Panc1 (cell line): ENCODE results near the gene CPAMD8. TPM values are rescaled to one million over a fixed set of nuclear protein-coding genes. Genes with fewer than 3 reads are reported as not detected.

ENCODE experiments used
- ATAC-seq: fragments of 200-7000 bp; cut with Tn5 transposase; 2 replicates; pipeline ENCODE4 v1.9.1; 2020; ENCODE audit warnings: mild to moderate bottlenecking, moderate library complexity
- BruUV-seq: library from RNA; stranded (reverse); fragments of 400-500 nt; replicated peaks from 2 replicates; lab custom pipeline; 2021; lab: Mats Ljungman, UMichigan
- CTCF ChIA-PET: fragments of 300-600 bp; sonication (Branson Sonifier 250); formaldehyde crosslinking; loops from one replicate; lab custom pipeline; 2022; ENCODE audit warnings: antibody characterized with exemption; lab: Charles Lee
- POLR2A ChIA-PET: fragments of 300-600 bp; sonication (Branson Sonifier 250); formaldehyde crosslinking; loops from one replicate; lab custom pipeline; 2022; ENCODE audit warnings: antibody characterized with exemption; lab: Charles Lee
- DNase-seq: peaks from one replicate; pipeline ENCODE4 v3.0.0-alpha.2; 2010; ENCODE audit warnings: low read depth, low spot score
- H3K27ac ChIP-seq: 2 replicates; pipeline ENCODE4 v1.5.1; 2011; ENCODE audit warnings: mild to moderate bottlenecking, low read length, inconsistent platforms
- H3K27me3 ChIP-seq: fragments of 200-500 bp; sonication (Bioruptor generic); 2 replicates; pipeline ENCODE4 v1.6.0; 2014; ENCODE audit warnings: low read length, inconsistent platforms; ENCODE audit not compliant: control insufficient read depth, insufficient read depth
- H3K36me3 ChIP-seq: fragments of 200-500 bp; sonication (Bioruptor generic); 2 replicates; pipeline ENCODE4 v1.5.1; 2014; ENCODE audit warnings: inconsistent platforms, mild to moderate bottlenecking, low read length, moderate library complexity; ENCODE audit not compliant: control insufficient read depth, insufficient read depth
- H3K4me1 ChIP-seq: 2 replicates; pipeline ENCODE4 v1.5.1; 2011; ENCODE audit warnings: inconsistent platforms, mild to moderate bottlenecking, low read length, moderate library complexity; ENCODE audit not compliant: control insufficient read depth, insufficient read depth
- H3K4me3 ChIP-seq, 2 experiments: 2 replicates each; pipeline ENCODE4 v1.5.1; 2011 to 2012; ENCODE audit warnings: low read depth in 2 of 2, low read length in 2 of 2, mild to moderate bottlenecking in 2 of 2, inconsistent platforms in 1 of 2, moderate library complexity in 1 of 2
- H3K9me3 ChIP-seq: fragments of 200-500 bp; sonication (Bioruptor generic); 2 replicates; pipeline ENCODE4 v1.5.1; 2014; ENCODE audit warnings: low read depth, mild to moderate bottlenecking, inconsistent platforms, low read length, moderate library complexity; ENCODE audit not compliant: control insufficient read depth, insufficient read depth
- CTCF ChIP-seq: fragments of 450-650 bp; IDR thresholded peaks from 2 replicates; pipeline ENCODE4 v1.5.1; 2017; ENCODE audit warnings: mild to moderate bottlenecking
- POLR2AphosphoS5 ChIP-seq: IDR thresholded peaks from 2 replicates; pipeline ENCODE4 v1.6.1; 2012; ENCODE audit warnings: mild to moderate bottlenecking, low read depth, low read length, moderate library complexity
- REST ChIP-seq, 2 experiments: IDR thresholded peaks; 2 replicates each; pipeline ENCODE4 v1.6.1; 2011 to 2012; ENCODE audit warnings: low read depth in 2 of 2, control low read depth in 1 of 2, low read length in 1 of 2, mild to moderate bottlenecking in 1 of 2, moderate library complexity in 1 of 2; ENCODE audit not compliant: insufficient read depth in 1 of 2
- SIN3A ChIP-seq: IDR thresholded peaks from 2 replicates; pipeline ENCODE4 v1.6.1; 2012; ENCODE audit warnings: low read depth, mild to moderate bottlenecking, low read length, moderate library complexity, borderline replicate concordance; ENCODE audit not compliant: insufficient read depth
- TCF7L2 ChIP-seq: IDR thresholded peaks from 2 replicates; pipeline ENCODE4 v1.6.1; 2011; ENCODE audit warnings: mild to moderate bottlenecking, low read depth, low read length, inconsistent platforms
- in situ Hi-C: cut with HindIII; loops from 2 replicates; pipeline ENCODE4 v1.10.0; 2016; ENCODE audit warnings: low sequenced_read_pairs, low pct_unique_long_range_greater_than_20kb
- intact Hi-C: fragments of 100-400 bp; cut with micrococcal nuclease; formaldehyde crosslinking; loops from one replicate; pipeline ENCODE4 v1.10.0; 2022; ENCODE audit not compliant: unreplicated experiment
- total RNA-seq: library from RNA; stranded (reverse); gene quantifications from one replicate; pipeline ENCODE4 v1.2.1, GENCODE V29; 2021; ENCODE audit not compliant: unreplicated experiment

CPAMD8 gene
- total RNA-seq, 1 experiment from 2014 or later: 2.0 TPM

GRCh38 chr19:17049711-17050280 is 23.2 kb upstream of the CPAMD8 start:
- in situ Hi-C loops: no loop called here
- no peak for TF ChIP-seq SIN3A
- no peak for TF ChIP-seq REST (IDR thresholded peaks at IDR 0.05; ENCODE audit: insufficient read depth in 1 of 2, low read depth in 2 of 2, low read length in 1 of 2)
- no peak for TF ChIP-seq TCF7L2
- TF ChIP-seq CTCF: no peak
- TF ChIP-seq POLR2AphosphoS5: no peak
- Histone ChIP-seq H3K4me1 (no peaks in the 10 kb centered on the region), H3K36me3 (no peaks in the 10 kb centered on the region), H3K27me3 (no peaks in the 10 kb centered on the region), H3K27ac (no peak overlapping the region), H3K4me3 (no peak overlapping the region), H3K9me3 (no peaks in the 10 kb centered on the region)
- intact Hi-C loops: loop anchor here (10.0 kb wide), 1 partner anchor 275 kb away; no protein-coding TSS in a partner anchor
- ChIA-PET CTCF (no interaction called here), POLR2A (no interaction called here)
- ATAC-seq (no peak), DNase-seq (no peak)
- no TSS peak for BruUV-seq

GRCh38 chr19:17048885-17049453 is 22.4 kb upstream of the CPAMD8 start:
- Histone ChIP-seq H3K27ac (no peak overlapping the region), H3K4me3 (no peak overlapping the region), H3K27me3 (no peaks in the 10 kb centered on the region), H3K36me3 (no peaks in the 10 kb centered on the region), H3K9me3 (no peaks in the 10 kb centered on the region), H3K4me1 (no peaks in the 10 kb centered on the region)
- ATAC-seq: no peak
- intact Hi-C loops: loop anchor here (10.0 kb wide), 1 partner anchor 274 kb away; no protein-coding TSS in a partner anchor
- no peak for TF ChIP-seq POLR2AphosphoS5
- no peak for DNase-seq
- in situ Hi-C loops: no loop called here
- CTCF ChIA-PET: no interaction called here
- no TSS peak for BruUV-seq
- POLR2A ChIA-PET: no interaction called here

- TF ChIP-seq REST (IDR thresholded peaks at IDR 0.05; ENCODE audit: insufficient read depth in 1 of 2, low read depth in 2 of 2, low read length in 1 of 2): no peak
- no peak for TF ChIP-seq POLR2AphosphoS5
- no peak for TF ChIP-seq SIN3A
- no peak for TF ChIP-seq CTCF
- TF ChIP-seq TCF7L2: no peak
- DNase-seq: no peak
- BruUV-seq: no TSS peak
- ChIA-PET POLR2A (no interaction called here), CTCF (no interaction called here)
- no peak for ATAC-seq
- intact Hi-C loops: loop anchor here (10.0 kb wide), 1 partner anchor 271 kb away; no protein-coding TSS in a partner anchor
- no peaks in the 10 kb centered on the region for H3K27me3 ChIP-seq
- H3K4me3 ChIP-seq: no peak overlapping the region
- in situ Hi-C loops: no loop called here
- H3K27ac ChIP-seq: no peak overlapping the region
- no peaks in the 10 kb centered on the region for H3K4me1 ChIP-seq
- H3K9me3 ChIP-seq: no peaks in the 10 kb centered on the region
- no peaks in the 10 kb centered on the region for H3K36me3 ChIP-seq
Measured at GRCh38 chr19:17045907-17046502, 19.4 kb upstream of the CPAMD8 start.
